Tibial nerve (tissue), 4 donors: ENCODE results near the gene GRK1.

Experiments used
- CTCF ChIP-seq, 5 experiments: fragments of 200-600 bp in 3 of 5; fragments of 450-650 bp in 2 of 5; sonication (generic) in 3 of 5; IDR thresholded peaks; one replicate each; pipeline ENCODE4 v1.5.1; 2016 to 2019; ENCODE audit warnings: antibody characterized with exemption in 5 of 5, mild to moderate bottlenecking in 3 of 5, moderate library complexity in 2 of 5
- EP300 ChIP-seq, 2 donors: sonication (generic); formaldehyde crosslinking; IDR thresholded peaks; one replicate each; pipeline ENCODE4 v1.6.1; 2017; ENCODE audit warnings: antibody characterized with exemption in 2 of 2, mild to moderate bottlenecking in 1 of 2
- POLR2A ChIP-seq, 2 donors: fragments of 450-650 bp; IDR thresholded peaks; one replicate each; pipeline ENCODE4 v1.6.1; 2017; ENCODE audit warnings: antibody characterized with exemption in 2 of 2, mild to moderate bottlenecking in 2 of 2, moderate library complexity in 2 of 2

GRCh38 chr13:113734099-113734825 is 67.2 kb downstream of the GRK1 start:
- no peak for TF ChIP-seq CTCF (IDR thresholded peaks at IDR 0.05)
- TF ChIP-seq POLR2A (IDR thresholded peaks at IDR 0.05): no peak
- TF ChIP-seq EP300 (IDR thresholded peaks at IDR 0.05): no peak
